ENCODE measurements around the gene SARS1.

- TF ChIP-seq CTCF (IDR thresholded peaks at IDR 0.05) (no peak), EP300 (IDR thresholded peaks at IDR 0.05) (no peak), POLR2A (IDR thresholded peaks at IDR 0.05) (no peak)
Measured at GRCh38 chr1:109208836-109209463, 4.8 kb upstream of the SARS1 start.
